ENCODE measurements around the gene PDS5B.
A peak's percentile ranks its signal among the peaks of the same experiment; 100 is the strongest.

PDS5B gene

GRCh38 chr13:32592082-32592481 lies 5.8 kb downstream of the PDS5B start:
- DNase-seq, result no peak

GRCh38 chr13:32594157-32594738 lies 8.0 kb downstream of the PDS5B start:
- no peak for DNase-seq

GRCh38 chr13:32595306-32595705 lies 9.1 kb downstream of the PDS5B start:
- DNase-seq, result no peak

- DNase-seq, result no peak
Observed at GRCh38 chr13:32600890-32601289, 14.6 kb downstream of the PDS5B start.

GRCh38 chr13:32609428-32609827 lies 23.2 kb downstream of the PDS5B start:
- DNase-seq, result no peak

- no peak for DNase-seq
Observed at GRCh38 chr13:32610538-32610937, 24.3 kb downstream of the PDS5B start.

GRCh38 chr13:32610977-32611376 lies 24.7 kb downstream of the PDS5B start:
- DNase-seq, result no peak

GRCh38 chr13:32616883-32617511 lies 30.7 kb downstream of the PDS5B start:
- no peak for DNase-seq

- DNase-seq, result peak; percentile 26
Observed at GRCh38 chr13:32622827-32623226, 36.6 kb downstream of the PDS5B start.

GRCh38 chr13:32624441-32624840 lies 38.2 kb downstream of the PDS5B start:
- no peak for DNase-seq

- no peak for DNase-seq
Observed at GRCh38 chr13:32627793-32628192, 41.5 kb downstream of the PDS5B start.

GRCh38 chr13:32629313-32629712 lies 43.1 kb downstream of the PDS5B start:
- no peak for DNase-seq

GRCh38 chr13:32629866-32630265 lies 43.6 kb downstream of the PDS5B start:
- no peak for DNase-seq

- no peak for DNase-seq
Observed at GRCh38 chr13:32632343-32632909, 46.2 kb downstream of the PDS5B start.

GRCh38 chr13:32636711-32637110 lies 50.5 kb downstream of the PDS5B start:
- no peak for DNase-seq

GRCh38 chr13:32638739-32639138 lies 52.5 kb downstream of the PDS5B start:
- peak; percentile 39 for DNase-seq

- DNase-seq, result peak; percentile 54
Observed at GRCh38 chr13:32639502-32640105, 53.4 kb downstream of the PDS5B start.

GRCh38 chr13:32642316-32642715 lies 56.1 kb downstream of the PDS5B start:
- no peak for DNase-seq

- no peak for DNase-seq
Observed at GRCh38 chr13:32642858-32643257, 56.6 kb downstream of the PDS5B start.

GRCh38 chr13:32645854-32646253 lies 59.6 kb downstream of the PDS5B start:
- peak; percentile 55 for DNase-seq

- no peak for DNase-seq
Observed at GRCh38 chr13:32647926-32648325, 61.7 kb downstream of the PDS5B start.

GRCh38 chr13:32650705-32651311 lies 64.6 kb downstream of the PDS5B start:
- peak; percentile 73 for DNase-seq

GRCh38 chr13:32657309-32657708 lies 71.1 kb downstream of the PDS5B start:
- no peak for DNase-seq

- DNase-seq, result no peak
Observed at GRCh38 chr13:32659736-32660135, 73.5 kb downstream of the PDS5B start.

Data from stimulated activated CD4-positive, alpha-beta T cell treated with anti-CD3 and anti-CD28 coated beads, Interleukin-15, amount 100 ng/mL, for 24 hours (primary cell).